HFF-Myc (cell line): ENCODE results near the gene LRRC4C.

Experiments
- DNase-seq: peaks from one replicate; pipeline ENCODE4 v3.0.0-alpha.2; 2011; ENCODE audit warnings: low read depth; ENCODE audit errors: extremely low read depth
- H3K4me3 ChIP-seq: replicated peaks from 2 replicates; pipeline ENCODE4 v1.5.1; 2011; ENCODE audit warnings: low read depth, mild to moderate bottlenecking, control low read depth, low read length
- TF ChIP-seq, protein P1 (sequence below): IDR thresholded peaks from 2 replicates; pipeline ENCODE4 v1.5.1; 2012; ENCODE audit warnings: mild to moderate bottlenecking, low read depth, low read length, control low read depth; ENCODE audit errors: missing control alignments

The LRRC4C gene

DNA sequence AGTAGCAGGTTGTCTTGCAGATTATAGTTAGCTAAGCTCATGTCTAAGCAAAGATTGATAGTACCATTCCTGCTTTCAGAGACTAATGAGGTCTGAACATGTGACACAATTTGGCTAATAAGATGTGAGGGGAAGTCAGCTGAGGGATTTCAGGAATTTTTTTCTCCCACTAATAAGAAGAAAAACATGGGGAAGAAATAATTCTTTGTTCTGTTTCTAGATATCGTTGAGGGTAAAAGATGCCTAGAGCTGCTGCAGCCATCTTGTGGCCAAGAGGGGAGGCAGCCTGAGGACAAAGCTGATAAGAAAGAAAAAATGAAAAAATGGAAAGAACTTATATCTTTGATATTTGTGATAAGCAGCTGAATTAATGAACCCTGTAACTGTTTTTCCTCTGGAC, 1334.4 kb downstream of the LRRC4C start:
- H3K4me3 ChIP-seq, result no peak overlapping the region
- TF ChIP-seq, protein P1, sequence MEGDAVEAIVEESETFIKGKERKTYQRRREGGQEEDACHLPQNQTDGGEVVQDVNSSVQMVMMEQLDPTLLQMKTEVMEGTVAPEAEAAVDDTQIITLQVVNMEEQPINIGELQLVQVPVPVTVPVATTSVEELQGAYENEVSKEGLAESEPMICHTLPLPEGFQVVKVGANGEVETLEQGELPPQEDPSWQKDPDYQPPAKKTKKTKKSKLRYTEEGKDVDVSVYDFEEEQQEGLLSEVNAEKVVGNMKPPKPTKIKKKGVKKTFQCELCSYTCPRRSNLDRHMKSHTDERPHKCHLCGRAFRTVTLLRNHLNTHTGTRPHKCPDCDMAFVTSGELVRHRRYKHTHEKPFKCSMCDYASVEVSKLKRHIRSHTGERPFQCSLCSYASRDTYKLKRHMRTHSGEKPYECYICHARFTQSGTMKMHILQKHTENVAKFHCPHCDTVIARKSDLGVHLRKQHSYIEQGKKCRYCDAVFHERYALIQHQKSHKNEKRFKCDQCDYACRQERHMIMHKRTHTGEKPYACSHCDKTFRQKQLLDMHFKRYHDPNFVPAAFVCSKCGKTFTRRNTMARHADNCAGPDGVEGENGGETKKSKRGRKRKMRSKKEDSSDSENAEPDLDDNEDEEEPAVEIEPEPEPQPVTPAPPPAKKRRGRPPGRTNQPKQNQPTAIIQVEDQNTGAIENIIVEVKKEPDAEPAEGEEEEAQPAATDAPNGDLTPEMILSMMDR, result peak; percentile 5
- DNase-seq, result no peak

- DNase-seq, result no peak
- TF ChIP-seq, protein P1, result no peak
- H3K4me3 ChIP-seq, result no peak overlapping the region
Observed at GRCh38 chr11:40119661-40120060, 1339.8 kb downstream of the LRRC4C start.

DNA sequence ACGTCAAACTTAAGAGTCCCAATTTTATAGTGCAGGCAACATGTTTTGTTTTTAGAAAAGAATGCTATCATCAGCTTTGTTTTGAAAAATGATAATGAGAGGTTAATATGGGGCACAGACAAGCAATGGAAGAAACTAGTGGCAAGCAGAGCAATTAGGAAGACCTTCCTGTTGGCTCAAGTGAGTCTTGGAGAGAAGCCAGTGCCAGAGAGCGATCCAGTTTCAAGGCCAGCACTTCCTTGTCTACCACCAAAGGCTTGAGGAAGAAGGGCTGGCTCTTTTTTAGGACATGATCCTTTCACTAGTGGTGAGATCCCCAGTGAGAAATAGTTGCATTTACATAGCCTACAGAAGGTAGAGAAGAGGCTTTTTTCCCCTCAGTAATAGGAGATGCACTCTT, 1340.7 kb downstream of the LRRC4C start:
- no peak overlapping the region for H3K4me3 ChIP-seq
- DNase-seq, result no peak
- TF ChIP-seq, protein P1, result no peak

DNA sequence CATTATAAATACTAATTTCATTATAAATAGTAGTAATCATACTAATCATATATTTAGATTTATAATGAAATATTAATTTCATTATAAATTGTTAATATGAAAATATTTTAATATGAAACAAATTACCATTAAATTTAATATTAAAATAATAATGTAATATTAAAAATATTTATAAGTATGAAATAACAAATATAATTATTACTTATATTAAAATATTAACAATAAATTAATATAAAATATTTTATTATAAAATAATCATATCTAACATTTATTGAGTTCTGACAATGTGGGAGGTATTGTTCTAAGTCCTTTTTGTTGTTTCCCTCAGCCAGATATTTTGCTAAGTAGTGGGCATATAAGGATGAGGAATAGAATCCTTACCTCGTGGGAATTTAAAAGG, 1341.4 kb downstream of the LRRC4C start:
- TF ChIP-seq, protein P1, result no peak
- H3K4me3 ChIP-seq, result no peak overlapping the region
- DNase-seq, result no peak

DNA sequence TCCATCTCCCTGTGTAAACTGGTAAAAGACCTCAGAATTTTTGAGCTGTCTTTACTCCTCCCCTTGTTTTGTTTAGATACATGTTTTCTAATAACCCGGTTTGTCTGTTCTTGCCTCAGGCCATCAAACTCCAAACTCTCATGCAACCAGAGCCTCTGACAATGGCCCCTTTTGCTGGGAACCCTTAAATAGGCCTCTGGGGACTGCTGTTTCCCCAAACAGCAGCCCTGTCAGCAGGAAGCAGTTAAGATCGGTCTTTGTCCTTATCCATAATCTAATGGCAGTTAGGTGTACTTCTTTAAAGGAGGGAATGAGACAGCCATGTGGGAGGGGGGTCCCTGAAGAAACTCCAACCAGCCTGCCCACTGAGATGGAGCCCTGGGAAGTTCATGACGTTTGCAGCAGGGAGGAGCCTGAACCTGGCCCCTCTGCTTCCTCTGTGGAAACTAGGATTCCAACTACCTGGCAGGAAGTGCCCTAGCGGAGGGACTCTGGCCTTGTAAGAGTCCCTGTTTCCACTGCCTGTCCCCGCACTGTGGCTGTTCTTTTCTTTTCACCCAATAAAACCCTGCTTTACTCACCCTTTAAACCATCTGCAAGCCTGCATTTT, 1354.4 kb downstream of the LRRC4C start:
- no peak overlapping the region for H3K4me3 ChIP-seq
- TF ChIP-seq, protein P1, result no peak
- DNase-seq, result no peak

DNA sequence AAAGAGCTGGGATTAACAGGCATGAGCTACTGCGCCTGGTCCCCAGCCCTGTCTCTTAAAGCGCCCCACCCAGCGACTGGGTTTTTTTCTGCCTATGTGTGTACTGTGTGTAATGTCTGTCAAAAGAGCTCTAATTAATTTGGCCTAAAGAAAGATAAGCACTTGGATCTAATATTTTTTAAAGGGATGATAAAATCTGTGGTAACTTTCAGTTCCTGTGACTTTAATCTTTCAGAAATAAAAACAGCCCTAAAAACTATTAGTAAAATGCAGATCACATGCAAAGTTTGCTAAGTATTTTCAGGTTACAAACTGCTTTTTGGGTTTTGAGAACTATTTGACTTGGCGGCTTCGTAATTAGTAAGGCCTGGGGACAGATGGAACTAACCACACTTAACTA, 1358.7 kb downstream of the LRRC4C start:
- H3K4me3 ChIP-seq, result no peak overlapping the region
- no peak for DNase-seq
- TF ChIP-seq, protein P1, result no peak

- DNase-seq, result no peak
- no peak overlapping the region for H3K4me3 ChIP-seq
- TF ChIP-seq, protein P1, result no peak
Observed at GRCh38 chr11:40100162-40100553, 1359.3 kb downstream of the LRRC4C start.
